ENCODE measurements around the gene CYP3A5.

GRCh38 chr7:99622596-99622995 lies 57.2 kb downstream of the CYP3A5 start:
- TF ChIP-seq CTCF (IDR thresholded peaks at IDR 0.05) (no peak), POLR2AphosphoS5 (IDR thresholded peaks at IDR 0.05) (no peak)

All from esophagus muscularis mucosa (tissue), 3 donors.